GM12864 (cell line): ENCODE results near the gene BCAP29.

ENCODE experiments used
- DNase-seq: peaks from one replicate; pipeline ENCODE4 v3.0.0-alpha.2; 2011; ENCODE audit warnings: low read depth
- H3K4me3 ChIP-seq: 2 replicates; pipeline ENCODE4 v1.5.1; 2011; ENCODE audit warnings: mild to moderate bottlenecking, low read depth, low read length, control low read depth
- TF ChIP-seq, protein P1 (sequence below): IDR thresholded peaks from 2 replicates; pipeline ENCODE4 v1.5.1; 2011; ENCODE audit warnings: low read depth, mild to moderate bottlenecking, moderate library complexity, low read length, control low read depth, inconsistent platforms; ENCODE audit errors: missing control alignments

BCAP29 gene

DNA sequence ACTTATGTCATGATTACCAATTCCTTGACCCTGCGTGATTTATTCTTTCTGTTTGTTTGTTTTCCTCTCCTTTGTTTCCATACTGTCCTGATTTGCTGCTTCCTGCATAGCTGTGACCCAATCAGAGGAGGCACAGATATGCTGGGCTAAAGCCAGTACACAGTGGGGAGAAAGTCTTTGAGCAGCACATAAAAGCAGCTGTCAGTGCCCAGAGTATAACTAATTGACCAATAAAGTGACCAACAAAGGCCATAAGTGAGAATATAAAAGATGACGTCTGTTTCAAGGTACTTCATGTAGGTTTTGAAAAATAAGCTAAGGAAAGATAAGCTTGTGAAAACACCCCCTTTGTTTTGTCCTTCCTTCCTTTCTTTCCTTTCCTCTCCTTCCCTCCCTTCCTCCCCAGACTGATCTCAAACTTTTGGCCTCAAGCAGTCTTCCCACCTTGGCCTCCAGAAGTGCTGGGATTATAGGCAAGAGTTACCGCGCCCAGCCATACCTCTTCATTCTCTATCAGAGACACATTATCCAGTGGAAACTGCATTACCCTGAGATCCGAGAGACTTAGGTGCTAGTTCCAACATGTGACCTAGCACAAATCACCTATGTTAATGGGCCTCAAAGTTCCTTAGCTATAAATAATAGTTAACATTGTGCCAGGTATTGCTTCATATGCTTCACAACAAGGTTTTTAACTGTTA, 17.0 kb downstream of the BCAP29 start:
- no peak overlapping the region for H3K4me3 ChIP-seq
- no peak for DNase-seq
- TF ChIP-seq, protein P1, sequence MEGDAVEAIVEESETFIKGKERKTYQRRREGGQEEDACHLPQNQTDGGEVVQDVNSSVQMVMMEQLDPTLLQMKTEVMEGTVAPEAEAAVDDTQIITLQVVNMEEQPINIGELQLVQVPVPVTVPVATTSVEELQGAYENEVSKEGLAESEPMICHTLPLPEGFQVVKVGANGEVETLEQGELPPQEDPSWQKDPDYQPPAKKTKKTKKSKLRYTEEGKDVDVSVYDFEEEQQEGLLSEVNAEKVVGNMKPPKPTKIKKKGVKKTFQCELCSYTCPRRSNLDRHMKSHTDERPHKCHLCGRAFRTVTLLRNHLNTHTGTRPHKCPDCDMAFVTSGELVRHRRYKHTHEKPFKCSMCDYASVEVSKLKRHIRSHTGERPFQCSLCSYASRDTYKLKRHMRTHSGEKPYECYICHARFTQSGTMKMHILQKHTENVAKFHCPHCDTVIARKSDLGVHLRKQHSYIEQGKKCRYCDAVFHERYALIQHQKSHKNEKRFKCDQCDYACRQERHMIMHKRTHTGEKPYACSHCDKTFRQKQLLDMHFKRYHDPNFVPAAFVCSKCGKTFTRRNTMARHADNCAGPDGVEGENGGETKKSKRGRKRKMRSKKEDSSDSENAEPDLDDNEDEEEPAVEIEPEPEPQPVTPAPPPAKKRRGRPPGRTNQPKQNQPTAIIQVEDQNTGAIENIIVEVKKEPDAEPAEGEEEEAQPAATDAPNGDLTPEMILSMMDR: no peak

DNA sequence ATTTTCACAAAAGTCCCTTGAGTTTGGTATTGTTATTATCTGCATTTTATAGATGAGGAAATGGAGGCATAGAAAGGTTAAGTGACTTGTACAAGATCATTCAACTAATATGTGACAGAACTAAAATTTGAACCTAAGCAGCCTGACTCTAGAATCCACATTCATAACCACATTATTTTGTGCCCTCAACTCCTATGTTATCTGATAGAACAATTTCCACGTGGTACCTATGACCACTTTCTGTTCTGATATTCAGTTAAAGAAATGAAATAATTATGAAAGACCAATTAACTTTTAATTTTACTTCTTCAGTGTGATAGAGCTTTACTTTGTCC, 17.5 kb downstream of the BCAP29 start:
- no peak overlapping the region for H3K4me3 ChIP-seq
- TF ChIP-seq, protein P1: no peak
- no peak for DNase-seq

DNA sequence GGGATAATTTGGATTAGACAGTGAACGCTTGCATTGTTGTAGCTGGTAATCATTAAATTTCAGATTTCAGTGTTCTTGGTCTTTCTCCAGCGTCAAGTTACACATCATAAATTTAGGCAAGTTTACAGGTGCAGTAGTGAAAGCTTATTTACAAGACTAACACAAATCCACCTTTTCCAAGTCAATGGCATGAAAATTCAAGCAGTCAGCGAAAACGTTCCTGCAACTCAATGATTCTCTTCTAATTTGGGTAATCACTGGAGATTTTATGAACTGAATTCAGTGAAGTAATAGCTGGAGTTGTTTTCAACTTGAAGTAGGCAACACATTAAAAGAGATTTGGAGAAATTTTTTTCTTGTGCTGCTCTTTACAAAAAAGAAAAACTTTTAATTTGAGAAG, 17.9 kb downstream of the BCAP29 start:
- no peak for DNase-seq
- TF ChIP-seq, protein P1: no peak
- no peak overlapping the region for H3K4me3 ChIP-seq

DNA sequence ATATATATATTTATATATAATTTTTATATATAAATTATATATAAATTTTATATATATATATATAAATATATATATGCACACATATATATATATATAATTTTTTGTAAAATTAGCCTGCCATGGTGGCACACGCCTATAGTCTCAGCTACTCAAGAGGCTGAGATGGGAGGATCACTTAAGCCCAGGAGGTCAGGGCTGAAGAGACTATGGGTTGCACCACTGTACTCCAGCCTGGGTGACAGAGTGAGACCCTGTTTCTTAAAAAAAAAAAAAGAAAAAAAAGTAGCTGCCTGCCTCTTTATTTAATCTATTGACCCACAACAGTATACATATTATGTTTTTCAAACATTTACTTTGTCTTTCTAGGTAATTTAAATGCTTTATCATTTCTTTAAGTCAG, 19.2 kb downstream of the BCAP29 start:
- no peak overlapping the region for H3K4me3 ChIP-seq
- no peak for DNase-seq
- TF ChIP-seq, protein P1: no peak

DNA sequence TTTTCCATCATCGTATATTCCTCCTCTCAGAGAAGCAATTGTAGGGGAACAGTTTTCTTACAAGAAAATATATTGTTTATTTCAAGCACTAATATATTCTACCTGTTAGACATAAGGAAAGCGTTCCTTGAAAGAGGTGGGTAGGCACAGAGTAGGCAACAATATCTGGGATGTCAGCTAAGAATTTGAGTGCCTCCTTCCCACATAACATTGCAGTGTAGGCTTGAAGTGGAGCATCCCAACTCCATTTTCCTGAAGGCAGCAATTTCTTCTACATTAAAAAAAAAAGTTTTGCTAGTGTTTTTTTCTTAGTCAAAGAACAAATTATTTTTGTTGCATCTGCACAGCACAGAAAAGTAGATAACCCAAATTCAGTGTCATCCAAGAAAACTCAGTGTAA, 20.8 kb downstream of the BCAP29 start:
- no peak for DNase-seq
- H3K4me3 ChIP-seq: no peak overlapping the region
- TF ChIP-seq, protein P1: no peak

DNA sequence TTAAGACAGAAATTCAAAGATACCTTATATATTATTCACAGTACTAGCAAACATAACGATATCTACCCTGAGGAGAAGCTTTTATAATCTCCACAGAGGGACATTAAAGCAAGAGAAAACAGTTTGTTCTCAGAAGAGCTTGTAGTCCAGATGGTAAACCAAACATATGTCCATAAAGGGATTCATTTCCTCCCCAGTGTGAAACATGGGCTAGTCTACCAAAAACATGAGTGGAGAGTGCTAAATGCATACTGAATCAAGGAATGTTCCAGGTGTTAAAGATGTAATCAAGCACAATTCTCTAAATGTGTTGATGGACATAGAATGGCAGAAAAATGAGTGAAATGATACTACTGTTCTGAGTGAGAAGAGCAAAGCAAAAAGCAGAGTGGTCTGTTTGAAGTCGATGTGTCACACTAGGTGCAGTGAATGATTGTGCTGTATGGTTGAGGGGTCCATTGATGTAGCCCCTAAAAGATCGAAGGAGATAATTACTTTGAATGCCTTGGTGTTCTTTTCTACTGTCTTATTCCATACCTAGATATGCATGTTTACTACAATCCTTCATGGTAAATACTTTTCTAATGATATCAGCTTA, 25.3 kb downstream of the BCAP29 start:
- TF ChIP-seq, protein P1: no peak
- H3K4me3 ChIP-seq: no peak overlapping the region

DNA sequence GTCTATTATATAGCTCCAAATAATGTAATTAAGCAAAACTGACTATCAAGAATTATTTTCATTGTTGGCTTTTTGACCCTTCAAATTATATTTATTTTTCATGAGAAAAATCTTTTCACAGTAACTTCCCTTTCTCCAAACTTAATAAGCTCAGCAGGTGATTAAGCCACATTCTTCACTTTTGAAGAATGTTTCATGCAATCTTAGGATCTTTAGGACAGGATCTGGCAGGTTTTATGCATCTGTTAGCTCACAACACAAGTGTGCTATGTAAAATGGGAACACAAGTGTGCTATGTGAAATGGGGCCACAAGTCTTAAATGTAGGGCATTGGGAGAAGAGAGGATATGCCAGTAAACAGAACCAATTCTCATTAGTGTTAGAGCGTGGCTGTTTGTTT, 26.3 kb downstream of the BCAP29 start:
- no peak overlapping the region for H3K4me3 ChIP-seq
- TF ChIP-seq, protein P1: no peak
- no peak for DNase-seq

More for the DNA sequence above, 25.3 kb downstream of the BCAP29 start:
- DNase-seq: no peak
